ENCODE results near the gene GTF2IRD1.

DNA sequence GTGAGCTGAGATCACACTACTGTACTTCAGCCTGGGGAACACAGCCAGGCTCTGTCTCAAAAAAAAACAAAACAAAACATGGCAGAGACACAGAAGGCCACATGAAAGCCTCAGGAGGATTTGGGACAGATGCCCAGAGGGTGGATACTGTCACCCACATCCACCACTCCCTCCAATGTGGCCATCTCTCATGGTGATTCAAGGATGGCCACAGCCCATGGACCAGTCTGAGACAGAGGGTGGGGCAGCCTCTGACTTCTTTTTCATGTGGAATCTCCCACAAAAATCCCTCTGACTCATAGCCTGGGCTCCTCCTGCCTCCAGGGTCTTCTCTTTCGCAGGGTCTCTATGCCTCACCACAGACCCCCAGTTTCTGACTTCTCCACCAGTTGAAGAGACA lies 144.9 kb downstream of the GTF2IRD1 start:
- TF ChIP-seq, protein P1, sequence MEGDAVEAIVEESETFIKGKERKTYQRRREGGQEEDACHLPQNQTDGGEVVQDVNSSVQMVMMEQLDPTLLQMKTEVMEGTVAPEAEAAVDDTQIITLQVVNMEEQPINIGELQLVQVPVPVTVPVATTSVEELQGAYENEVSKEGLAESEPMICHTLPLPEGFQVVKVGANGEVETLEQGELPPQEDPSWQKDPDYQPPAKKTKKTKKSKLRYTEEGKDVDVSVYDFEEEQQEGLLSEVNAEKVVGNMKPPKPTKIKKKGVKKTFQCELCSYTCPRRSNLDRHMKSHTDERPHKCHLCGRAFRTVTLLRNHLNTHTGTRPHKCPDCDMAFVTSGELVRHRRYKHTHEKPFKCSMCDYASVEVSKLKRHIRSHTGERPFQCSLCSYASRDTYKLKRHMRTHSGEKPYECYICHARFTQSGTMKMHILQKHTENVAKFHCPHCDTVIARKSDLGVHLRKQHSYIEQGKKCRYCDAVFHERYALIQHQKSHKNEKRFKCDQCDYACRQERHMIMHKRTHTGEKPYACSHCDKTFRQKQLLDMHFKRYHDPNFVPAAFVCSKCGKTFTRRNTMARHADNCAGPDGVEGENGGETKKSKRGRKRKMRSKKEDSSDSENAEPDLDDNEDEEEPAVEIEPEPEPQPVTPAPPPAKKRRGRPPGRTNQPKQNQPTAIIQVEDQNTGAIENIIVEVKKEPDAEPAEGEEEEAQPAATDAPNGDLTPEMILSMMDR (IDR thresholded peaks at IDR 0.05; ENCODE audit: low read depth, low read length): no peak
- TF ChIP-seq MYC (IDR thresholded peaks at IDR 0.05; ENCODE audit: low read depth, low read length) (no peak), POLR2A (IDR thresholded peaks at IDR 0.05; ENCODE audit: extremely low read depth, insufficient read length) (no peak)

Measured in NB4 (cell line).